ENCODE data around the gene ZNHIT2.

ZNHIT2 gene

GRCh38 chr11:65067446-65067845, 50.1 kb downstream of the ZNHIT2 start:
- DNase-seq, result no peak

GRCh38 chr11:65066805-65067291, 50.7 kb downstream of the ZNHIT2 start:
- DNase-seq, result peak; percentile 47
